Stimulated activated CD8-positive, alpha-beta memory T cell treated with anti-CD3 and anti-CD28 coated beads, Interleukin-7, amount 100 ng/mL, for 4 hours (primary cell): ENCODE data around the gene GPC2.

ENCODE experiments used
- DNase-seq, 2 donors: peaks; one replicate each; pipeline ENCODE4 v3.0.0-alpha.2; 2020; ENCODE audit warnings: low read depth in 2 of 2

The GPC2 gene

GRCh38 chr7:100122568-100122967 is 54.6 kb downstream of the GPC2 start:
- DNase-seq, result no peak

DNA sequence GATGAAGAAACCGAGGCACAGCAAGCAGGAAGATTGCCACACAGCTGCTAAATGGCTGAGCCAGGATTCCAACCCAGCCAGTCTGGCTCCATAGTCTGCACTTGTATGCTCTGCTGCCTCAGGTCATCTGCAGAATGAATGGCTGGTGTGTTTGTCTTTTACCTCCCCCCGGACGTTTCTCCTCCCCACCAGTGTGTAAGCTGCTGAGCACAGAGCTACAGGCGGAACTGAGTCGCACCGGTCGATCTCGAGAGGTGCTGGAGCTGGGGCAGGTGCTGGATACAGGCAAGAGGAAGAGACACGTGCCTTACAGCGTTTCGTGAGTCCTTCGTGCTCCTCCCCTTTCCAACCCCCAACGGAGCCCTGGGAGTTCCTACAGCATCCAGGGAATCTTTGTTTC is 55.1 kb downstream of the GPC2 start:
- DNase-seq, result no peak

DNA sequence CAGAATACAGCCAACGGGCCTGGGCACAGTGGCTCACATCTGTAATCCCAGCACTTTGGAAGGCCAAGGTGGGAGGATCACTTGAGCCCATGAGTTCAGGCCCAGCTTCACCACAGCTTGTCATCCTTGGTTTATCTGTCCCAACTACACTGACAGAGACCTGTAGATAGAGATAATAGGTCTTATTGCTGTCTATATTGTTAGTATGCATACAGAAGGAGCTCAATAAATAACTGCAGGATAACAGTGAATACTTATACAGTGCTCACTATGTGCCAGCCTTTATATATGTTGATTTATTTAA is 56.5 kb downstream of the GPC2 start:
- no peak for DNase-seq

DNA sequence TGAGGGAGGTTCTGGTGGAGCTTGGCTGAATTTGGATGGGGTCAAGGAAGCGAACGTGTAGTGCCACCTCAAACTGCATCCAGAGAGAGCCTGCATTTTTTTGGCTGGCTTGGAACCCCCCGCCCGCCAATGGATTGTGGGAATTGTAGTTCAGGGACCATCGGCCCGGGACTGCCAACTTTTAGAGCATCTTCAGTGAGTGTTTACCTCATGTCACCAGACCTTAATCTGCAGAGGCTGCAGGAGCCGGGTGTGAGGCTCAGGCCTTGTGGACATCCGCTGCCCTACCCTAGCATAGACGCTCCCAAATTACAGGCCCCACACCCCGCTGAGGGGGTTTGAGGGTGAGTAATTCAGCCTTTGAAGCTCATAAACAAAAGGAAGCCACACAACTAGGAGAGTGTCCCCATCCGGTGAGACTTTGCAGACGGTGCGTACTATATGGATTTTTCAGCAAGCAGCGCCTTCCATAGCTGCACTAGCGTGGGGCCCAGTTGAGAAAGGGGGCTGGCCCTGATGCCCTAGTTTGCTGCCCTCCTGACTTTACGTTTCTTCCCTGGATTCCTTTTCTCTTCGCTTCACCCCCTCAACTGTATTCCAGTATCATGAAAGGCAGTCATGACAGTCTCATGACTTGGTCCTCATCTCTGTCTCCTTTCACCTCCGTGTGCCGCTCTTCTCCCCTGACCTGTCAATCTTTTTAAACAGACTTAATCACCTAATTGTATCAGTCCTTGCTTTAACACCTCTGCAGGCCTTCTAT is 57.0 kb downstream of the GPC2 start:
- peak; percentile 42 to 54 for DNase-seq
